Measurements from ENCODE around the gene KRT86. TPM values are rescaled to one million over a fixed set of nuclear protein-coding genes. Genes with fewer than 3 reads are reported as not detected.

The KRT86 gene
- polyA plus RNA-seq, 2 of the 4 experiments (the other 2 are of a cell fraction), result 23.5 to 378 TPM

DNA sequence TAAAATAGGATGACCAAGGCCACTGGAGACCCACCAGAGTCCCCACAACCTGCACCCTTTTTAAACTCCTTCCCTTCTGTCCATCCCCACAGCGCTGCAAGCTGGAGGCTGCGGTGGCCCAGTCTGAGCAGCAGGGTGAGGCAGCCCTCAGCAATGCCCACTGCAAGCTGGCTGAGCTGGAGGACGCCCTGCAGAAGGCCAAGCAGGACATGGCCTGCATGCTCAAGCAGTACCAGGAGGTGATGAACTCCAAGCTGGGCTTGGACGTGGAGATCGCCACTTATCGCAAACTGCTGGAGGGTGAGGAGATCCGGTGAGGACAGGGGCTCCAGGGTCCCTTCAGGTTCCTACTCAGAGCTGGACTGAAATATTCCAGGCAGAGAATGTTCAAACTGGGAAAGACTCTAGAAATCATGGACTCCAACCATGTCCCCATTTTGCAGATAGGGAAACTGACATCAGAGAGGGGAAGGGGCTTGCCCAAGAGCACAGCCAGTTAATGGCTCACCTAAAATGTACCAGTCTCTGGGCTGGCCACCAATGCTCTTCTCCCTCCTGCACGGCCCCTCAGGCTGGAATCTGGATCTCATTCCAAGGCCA, 75.7 kb downstream of the KRT86 start:
- Histone ChIP-seq H3K4me3 (no peak overlapping the region), H3K9me3 (no peaks in the 10 kb centered on the region), H3K4me2 (no peak overlapping the region), H3K27ac (no peak overlapping the region), H3K4me1 (peaks cover 14% of the 10 kb centered on the region)
- POLR2A ChIA-PET, result no interaction called here
- WGBS (ENCODE audit: missing lambda C conversion rate), result 89% methylated on average over 8 of the region's 8 CpGs
- DNase-seq (ENCODE audit: low read depth in 1 of 2, low spot score in 1 of 2) (no peak), FAIRE-seq (no peak), ATAC-seq (no peak)
- CTCF ChIA-PET, result interaction anchor here (0.7 to 4.2 kb wide), 11 partner anchors 10 to 631 kb away, joined by 3 to 21 read pairs (median 6); no protein-coding TSS in a partner anchor
- TF ChIP-seq MYC (IDR thresholded peaks at IDR 0.05; ENCODE audit: borderline replicate concordance, low read length) (no peak), NPAS2 (CRISPR knock-in tag; IDR thresholded peaks at IDR 0.05; ENCODE audit: borderline replicate concordance) (no peak), RNF2 (IDR thresholded peaks at IDR 0.05; ENCODE audit: borderline replicate concordance, low read depth) (no peak), ZNF302 (CRISPR knock-in tag; IDR thresholded peaks at IDR 0.05) (no peak), MAFK (IDR thresholded peaks at IDR 0.05; ENCODE audit: partially characterized antibody) (no peak), KDM5A (IDR thresholded peaks at IDR 0.05) (no peak), CTCF (IDR thresholded peaks at IDR 0.05) (no peak), HOXB5 (CRISPR knock-in tag; IDR thresholded peaks at IDR 0.05) (no peak), CHD4 (IDR thresholded peaks at IDR 0.05; ENCODE audit: borderline replicate concordance) (no peak), RAD21 (conservative IDR thresholded peaks at IDR 0.05 in 1 of 2, IDR thresholded peaks at IDR 0.05 in 1 of 2) (no peak), HOXB13 (CRISPR knock-in tag; IDR thresholded peaks at IDR 0.05; ENCODE audit: low read depth) (no peak), BHLHE40 (IDR thresholded peaks at IDR 0.05; ENCODE audit: low read depth, low read length) (no peak), HEYL (CRISPR knock-in tag; IDR thresholded peaks at IDR 0.05) (no peak), JUN (IDR thresholded peaks at IDR 0.05) (no peak), ZFP36 (IDR thresholded peaks at IDR 0.05; ENCODE audit: borderline replicate concordance, partially characterized antibody) (no peak), USF2 (IDR thresholded peaks at IDR 0.05) (no peak), CEBPB (IDR thresholded peaks at IDR 0.05) (no peak), CHD2 (IDR thresholded peaks at IDR 0.05; ENCODE audit: low read length, partially characterized antibody) (no peak)
- TF ChIP-seq, protein P1, sequence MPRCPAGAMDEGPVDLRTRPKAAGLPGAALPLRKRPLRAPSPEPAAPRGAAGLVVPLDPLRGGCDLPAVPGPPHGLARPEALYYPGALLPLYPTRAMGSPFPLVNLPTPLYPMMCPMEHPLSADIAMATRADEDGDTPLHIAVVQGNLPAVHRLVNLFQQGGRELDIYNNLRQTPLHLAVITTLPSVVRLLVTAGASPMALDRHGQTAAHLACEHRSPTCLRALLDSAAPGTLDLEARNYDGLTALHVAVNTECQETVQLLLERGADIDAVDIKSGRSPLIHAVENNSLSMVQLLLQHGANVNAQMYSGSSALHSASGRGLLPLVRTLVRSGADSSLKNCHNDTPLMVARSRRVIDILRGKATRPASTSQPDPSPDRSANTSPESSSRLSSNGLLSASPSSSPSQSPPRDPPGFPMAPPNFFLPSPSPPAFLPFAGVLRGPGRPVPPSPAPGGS (IDR thresholded peaks at IDR 0.05), result no peak
- TF ChIP-seq, protein P2, sequence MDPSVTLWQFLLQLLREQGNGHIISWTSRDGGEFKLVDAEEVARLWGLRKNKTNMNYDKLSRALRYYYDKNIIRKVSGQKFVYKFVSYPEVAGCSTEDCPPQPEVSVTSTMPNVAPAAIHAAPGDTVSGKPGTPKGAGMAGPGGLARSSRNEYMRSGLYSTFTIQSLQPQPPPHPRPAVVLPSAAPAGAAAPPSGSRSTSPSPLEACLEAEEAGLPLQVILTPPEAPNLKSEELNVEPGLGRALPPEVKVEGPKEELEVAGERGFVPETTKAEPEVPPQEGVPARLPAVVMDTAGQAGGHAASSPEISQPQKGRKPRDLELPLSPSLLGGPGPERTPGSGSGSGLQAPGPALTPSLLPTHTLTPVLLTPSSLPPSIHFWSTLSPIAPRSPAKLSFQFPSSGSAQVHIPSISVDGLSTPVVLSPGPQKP (IDR thresholded peaks at IDR 0.05; ENCODE audit: low read depth, low read length), result no peak

DNA sequence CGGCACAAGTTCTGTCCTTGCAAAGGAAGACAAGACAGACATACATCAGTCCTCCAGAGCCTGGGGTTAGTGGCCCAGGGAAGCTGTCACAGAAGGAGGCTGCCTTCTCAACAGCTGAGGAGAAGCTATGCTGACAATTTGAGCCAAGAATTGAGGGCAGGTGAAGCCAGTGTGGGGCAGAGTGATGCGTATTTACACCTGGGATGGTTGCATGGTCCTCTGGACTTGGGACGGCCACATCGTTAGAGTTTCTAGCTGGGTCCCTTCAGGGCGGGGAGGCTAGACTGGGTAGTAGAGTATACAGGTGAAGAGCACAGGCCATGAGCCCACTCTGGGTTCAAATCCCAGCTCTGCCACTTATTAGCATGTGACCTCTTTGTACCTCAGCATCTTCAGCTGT, 76.3 kb downstream of the KRT86 start:
- TF ChIP-seq, protein P2 (IDR thresholded peaks at IDR 0.05; ENCODE audit: low read depth, low read length), result no peak
- no peak for TF ChIP-seq MAFK (IDR thresholded peaks at IDR 0.05; ENCODE audit: partially characterized antibody)
- Histone ChIP-seq H3K27ac (no peak overlapping the region), H3K4me2 (no peak overlapping the region), H3K4me3 (no peak overlapping the region), H3K9me3 (no peaks in the 10 kb centered on the region), H3K4me1 (peaks cover 8% of the 10 kb centered on the region)
- POLR2A ChIA-PET, result no interaction called here
- CTCF ChIA-PET, result interaction anchor here (0.6 to 4.2 kb wide), 10 partner anchors 11 to 630 kb away, joined by 3 to 21 read pairs (median 6); no protein-coding TSS in a partner anchor
- no peak for DNase-seq (ENCODE audit: low read depth in 1 of 2, low spot score in 1 of 2)
- ATAC-seq, result no peak
- WGBS (ENCODE audit: missing lambda C conversion rate), result 94% methylated on average over 5 of the region's 5 CpGs
- FAIRE-seq, result no peak
